Activated CD4-positive, alpha-beta T cell treated with anti-CD3 and anti-CD28 coated beads, Interleukin-2, amount 50 U/mL, for 4 hours (primary cell): Measurements from ENCODE around the gene PMCH.
"Not testable (repeated sequence)": the region's sequence is repeated elsewhere in the genome, so short reads cannot be mapped to it uniquely, and the experiment has no call there.

ENCODE experiments used
- DNase-seq, 2 experiments: peaks; one replicate each; pipeline ENCODE4 v3.0.0-alpha.2; 2020

PMCH gene

DNA sequence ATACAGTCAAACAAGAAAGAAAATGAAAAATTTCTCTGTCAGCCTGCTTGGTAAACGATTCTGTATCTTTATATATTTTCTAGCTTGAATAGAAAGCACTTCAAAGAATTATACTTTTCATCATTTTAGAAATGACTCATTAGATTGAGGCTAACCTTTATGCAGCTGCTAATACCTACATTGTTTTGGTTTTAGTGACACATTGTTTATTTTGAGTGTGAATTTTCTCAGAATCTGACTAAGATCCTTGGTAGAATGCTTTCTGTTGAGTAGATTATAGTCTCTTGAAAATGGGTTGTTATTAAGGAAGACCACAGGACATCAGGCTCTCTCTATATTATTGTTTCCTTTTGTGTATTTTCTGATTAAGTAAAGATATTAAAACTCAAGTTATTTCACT is at the start of gene PMCH:
Gene PMCH, minus strand, starts transcription at position 45 of the 400 bp plus-strand sequence. CDS start 63 bp downstream, outside the sequence.
- DNase-seq = no peak

DNA sequence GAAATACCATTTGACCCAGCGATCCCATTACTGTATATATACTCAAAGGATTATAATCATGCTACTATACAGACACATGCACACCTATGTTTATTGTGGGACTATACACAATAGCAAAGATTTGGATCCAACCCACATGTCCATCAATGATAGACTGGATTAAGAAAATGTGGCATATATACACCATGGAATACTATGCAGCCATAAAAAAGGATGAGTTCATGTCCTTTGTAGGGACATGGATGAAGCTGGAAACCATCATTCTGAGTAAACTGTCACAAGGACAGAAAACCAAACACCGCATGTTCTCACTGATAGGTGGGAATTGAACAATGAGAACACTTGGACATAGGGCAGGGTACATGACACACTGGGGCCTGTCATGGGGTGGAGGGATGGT is 43.2 kb upstream of the PMCH start:
- not testable (repeated sequence) for DNase-seq

DNA sequence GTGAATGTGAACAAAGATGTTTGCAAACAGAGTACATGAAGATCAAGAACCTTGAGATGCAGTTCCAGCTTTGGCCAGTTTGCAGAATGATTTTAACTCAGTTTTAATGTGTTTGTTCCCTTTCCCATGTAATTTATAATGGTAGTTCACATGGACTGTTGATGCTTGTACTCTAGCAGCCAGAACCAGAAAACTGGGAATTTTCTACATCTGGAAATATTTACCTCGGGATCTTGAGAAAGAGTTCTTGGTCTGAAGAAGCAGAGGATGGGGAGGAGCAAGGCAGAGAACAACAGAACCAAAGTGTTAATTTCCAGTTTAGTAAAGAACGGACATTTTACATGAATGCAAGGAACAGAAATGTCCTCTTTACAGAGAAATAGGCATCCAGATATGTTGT is 37.0 kb upstream of the PMCH start:
- no peak for DNase-seq

DNA sequence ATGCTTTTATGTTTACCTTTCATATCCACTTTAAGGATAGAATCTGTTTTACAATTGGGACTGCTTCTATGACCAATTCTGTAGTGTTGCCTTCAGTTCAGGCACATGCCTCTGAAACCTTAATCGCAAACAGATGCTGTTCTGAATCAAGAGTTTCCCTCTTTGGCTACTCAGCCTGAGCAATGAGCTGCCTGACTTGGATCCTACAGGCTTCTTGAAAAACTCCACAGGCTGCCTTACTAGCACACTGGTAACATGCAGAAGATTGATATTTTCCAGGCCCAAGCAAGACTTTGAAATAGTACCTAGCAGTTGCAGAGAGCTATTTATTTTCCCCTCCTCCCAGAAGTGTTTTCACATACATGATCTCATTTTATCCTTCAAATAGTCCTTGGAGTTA is 34.8 kb upstream of the PMCH start:
- no peak for DNase-seq

GRCh38 chr12:102232036-102232435 is 34.4 kb upstream of the PMCH start:
- DNase-seq = no peak

DNA sequence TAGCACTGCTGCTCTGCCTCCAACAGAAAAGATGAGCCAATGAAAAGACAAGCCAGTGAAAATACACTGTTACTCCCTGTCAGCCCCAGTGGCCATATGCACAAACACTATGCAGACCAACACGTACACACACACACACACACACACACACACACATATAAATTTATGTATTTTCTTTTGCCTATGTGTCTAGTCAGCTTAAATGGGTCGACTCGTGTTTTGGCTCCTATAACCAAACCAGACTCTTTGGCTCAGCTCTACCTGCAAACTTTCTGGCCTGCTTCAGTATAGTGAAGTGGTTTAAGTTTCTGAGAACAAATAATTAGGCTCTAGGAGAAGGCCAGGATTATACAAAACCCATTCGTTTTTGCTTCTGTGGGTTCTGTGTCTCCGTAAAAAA is 30.3 kb upstream of the PMCH start:
- no peak for DNase-seq

- no peak for DNase-seq
These were observed 23.1 kb upstream of the PMCH start for GRCh38 chr12:102220736-102221135.

DNA sequence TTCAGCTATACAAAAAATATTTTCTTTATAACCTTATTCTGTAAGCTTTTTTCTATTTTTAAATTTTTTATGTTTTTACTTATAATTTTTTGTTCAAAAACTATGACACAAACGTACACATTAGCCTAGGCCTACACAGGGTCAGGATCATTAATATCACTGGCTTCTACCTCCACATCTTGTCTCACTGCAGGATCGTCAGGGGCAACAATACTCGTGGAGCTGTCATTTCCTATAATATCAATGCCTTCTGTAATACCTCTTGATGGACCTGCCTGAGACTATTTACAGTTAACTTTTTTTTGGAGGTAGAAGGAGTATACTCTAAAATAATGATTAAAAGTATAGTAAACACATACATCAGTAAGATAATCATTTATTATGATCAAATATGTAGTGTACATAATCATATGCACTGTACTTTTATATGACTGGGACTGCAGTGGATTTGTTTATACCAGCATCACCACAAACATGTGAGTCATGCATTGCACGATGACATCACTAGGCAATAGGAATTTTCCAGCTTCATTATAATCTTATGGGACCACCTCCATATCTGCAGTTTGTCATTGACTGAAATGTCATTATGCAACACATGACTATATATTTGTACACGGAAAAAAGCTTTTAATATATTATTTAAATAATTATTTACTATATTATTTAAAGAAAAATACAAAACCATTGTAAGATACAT is 18.5 kb upstream of the PMCH start:
- DNase-seq = no peak

DNA sequence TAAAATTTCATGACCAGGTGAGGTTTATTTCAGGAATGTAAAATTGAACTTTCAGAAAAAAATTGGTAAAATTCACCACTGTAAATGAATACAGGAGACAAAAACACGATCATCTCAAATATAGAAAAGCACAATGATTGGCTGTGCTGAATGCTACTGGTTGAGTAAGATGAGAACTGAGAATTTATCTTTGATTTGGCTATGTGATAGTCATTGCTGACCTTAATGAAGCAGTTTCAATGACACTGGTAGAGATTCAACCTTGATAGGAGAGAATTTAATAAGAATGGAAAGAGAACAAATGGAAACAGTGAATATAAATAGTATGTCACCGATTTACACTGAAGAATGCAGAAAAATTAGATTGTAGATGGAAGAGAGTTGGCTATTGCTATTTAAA is 6.4 kb upstream of the PMCH start:
- DNase-seq = no peak

- no peak for DNase-seq
These were observed 4.9 kb upstream of the PMCH start for GRCh38 chr12:102202556-102202955.

DNA sequence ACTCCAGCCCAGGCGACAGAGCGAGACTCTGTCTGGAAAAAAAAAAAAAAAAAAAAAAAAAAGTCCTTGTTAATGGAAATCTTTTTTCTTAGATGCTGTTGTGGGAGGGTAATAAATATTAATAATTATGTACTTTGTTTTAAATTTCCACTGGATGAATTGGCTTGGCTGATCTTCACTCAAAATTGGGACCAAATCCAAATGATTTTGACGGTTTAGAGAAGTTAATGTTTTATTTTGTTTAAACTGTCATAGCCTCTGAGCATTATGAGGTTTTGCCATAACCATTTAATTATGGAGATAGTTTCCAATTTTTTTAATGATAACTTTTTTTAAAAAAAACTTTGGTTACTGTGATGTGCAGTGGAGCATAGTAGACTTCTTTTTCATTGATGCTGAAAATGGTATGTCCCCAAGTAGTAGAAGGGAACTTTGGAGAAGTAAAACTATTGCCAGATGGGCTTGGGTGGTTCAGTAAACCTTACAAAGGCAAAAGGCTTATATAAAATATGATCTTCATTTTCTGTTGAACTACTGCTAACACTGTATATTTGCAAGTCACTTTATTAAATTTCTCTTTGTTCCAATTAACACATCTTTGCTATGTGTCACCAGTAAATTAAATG is 3.9 kb upstream of the PMCH start:
- DNase-seq = no peak

GRCh38 chr12:102195826-102196225 is 1.8 kb downstream of the PMCH start:
- no peak for DNase-seq

DNA sequence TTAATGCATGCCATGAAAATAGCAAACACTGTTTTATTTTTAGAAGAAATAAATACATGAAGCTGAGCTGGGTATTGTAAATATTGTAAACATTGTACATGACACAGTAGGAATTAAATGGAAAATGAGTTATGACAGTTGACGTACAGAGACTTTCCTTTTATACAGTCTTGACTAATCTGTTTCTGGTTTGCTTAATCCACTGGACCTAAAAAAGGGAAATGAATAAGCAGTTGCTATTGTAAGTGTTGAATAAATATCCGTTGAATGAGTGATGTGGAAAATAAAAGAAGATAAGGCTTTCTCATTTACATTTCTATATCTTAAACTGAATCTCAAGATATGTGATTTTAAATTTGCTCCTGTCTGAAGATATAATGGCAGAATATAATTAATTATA is 15.0 kb downstream of the PMCH start:
- DNase-seq = no peak

DNA sequence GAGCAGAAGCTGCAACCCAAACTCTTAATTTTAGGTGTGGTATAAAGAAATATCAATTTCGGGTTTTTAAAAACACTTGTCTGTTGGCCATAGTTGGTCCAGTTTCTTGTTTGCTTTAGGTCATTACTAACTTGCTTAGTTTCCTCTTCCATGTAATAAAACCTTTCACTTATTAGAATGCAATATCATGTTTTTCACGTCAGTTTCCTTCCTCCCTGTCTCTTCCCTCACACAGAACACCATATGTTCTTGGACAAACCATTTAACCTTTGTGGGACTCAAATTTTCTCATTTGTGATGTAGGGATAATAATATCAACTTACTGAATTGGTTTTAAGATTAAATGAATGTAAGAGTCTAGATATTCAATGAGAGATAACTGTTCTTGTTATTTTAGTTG is 22.9 kb downstream of the PMCH start:
- no peak for DNase-seq

GRCh38 chr12:102174117-102174516 is 23.5 kb downstream of the PMCH start:
- no peak for DNase-seq

GRCh38 chr12:102172436-102172835 is 25.2 kb downstream of the PMCH start:
- DNase-seq = no peak

DNA sequence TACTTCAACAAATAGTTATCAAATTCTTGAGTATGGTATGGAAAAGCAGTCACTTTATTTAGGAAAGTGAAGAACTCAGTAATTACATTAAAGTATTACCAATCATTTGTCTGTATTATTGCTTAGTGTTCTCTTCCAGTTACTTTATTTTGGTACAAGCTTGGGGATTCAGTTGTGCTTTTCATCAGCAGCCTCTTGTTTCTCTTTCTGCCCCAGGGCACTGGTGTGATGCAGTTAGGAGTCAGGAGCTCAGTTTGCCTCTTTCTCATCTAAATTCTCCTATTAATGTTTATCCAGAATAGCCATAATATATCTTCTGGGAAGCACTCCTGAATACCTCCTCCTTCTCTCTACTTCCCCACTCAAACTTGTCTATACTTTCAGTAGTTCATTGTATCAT is 25.7 kb downstream of the PMCH start:
- no peak for DNase-seq

GRCh38 chr12:102169922-102170621 is 27.6 kb downstream of the PMCH start:
- DNase-seq = no peak

DNA sequence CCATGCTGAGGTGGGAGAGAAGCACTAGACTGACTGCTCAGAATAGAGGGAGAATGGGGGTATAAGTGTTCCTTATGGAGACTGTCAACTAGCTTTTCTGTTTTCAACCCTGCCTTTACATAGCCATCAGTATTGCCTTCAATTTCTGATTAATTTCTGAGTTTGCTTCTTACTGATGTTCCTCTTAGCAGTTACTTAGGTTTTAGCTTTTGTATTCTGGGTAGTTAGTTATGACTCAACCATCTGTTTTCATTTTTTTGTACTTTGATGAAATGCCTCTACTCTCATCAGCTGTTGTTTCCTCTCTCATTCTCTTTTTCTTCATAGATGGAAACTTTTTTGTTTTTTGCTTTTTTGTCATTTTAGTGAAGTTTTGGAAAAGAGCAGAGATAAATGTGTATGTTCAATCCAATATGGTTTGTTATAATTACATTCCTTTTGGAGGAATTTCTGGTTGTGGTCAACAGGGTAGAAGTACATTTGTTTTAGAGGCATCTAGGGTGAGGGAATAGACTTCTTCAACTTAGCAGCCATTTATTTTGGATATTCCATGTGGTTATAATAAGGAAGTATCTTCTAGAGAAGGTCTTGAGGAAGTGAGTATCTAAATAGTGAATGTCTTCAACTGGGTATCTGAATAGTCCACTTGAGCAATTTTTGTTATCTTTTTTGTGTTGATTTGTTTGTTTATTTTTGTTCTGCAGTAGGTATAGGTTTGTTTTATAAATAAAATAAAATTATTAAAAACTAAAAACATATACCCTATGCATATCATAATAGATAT is 29.6 kb downstream of the PMCH start:
- no peak for DNase-seq

DNA sequence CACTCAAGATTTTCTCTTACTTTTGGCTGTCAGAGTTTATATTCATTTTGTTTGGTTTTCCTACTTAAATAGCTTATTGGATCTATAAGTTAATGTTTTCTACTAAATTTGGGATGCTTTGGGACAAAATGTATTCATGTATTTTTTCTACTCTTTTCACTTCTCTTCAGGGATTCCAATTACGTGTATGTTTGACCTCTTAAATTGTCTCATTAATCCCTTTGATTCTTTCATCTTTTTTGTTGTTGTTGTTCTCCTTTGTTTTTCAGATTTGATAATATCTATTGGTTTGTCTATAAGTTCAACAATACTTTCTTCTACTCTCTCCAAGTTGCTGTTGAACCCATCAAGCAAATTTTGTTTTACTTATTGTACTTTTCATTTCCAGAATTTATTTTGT is 34.2 kb downstream of the PMCH start:
- no peak for DNase-seq

DNA sequence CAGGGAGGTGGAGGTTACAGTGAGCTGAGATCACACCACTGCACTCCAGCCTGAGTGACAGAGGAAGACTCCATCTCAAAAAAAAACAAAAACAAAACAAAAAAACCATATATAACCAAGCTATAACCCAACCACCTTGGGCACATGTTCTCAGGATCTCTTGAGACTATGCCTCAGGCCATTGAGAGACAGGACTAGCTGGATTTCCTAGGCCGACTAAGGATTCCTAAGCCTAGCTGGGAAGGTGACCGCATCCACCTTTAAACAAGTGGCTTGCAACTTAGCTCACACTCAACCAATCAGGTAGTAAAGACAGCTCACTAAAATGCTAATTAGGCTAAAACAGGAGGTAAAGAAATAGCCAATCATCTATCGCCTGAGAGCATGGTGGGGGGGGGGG is 42.4 kb downstream of the PMCH start:
- not testable (repeated sequence) for DNase-seq

- not testable (repeated sequence) for DNase-seq
These were observed 50.5 kb downstream of the PMCH start for GRCh38 chr12:102147062-102147587.
